ENCODE measurements around the gene ETV5.
A peak's percentile ranks its signal among the peaks of the same experiment; 100 is the strongest.
"Not testable (repeated sequence)": the region's sequence is repeated elsewhere in the genome, so short reads cannot be mapped to it uniquely, and the experiment has no call there.

The ETV5 gene

GRCh38 chr3:186067360-186068242 is 41.3 kb downstream of the ETV5 start:
- no peak for DNase-seq (ENCODE audit: low spot score)

DNA sequence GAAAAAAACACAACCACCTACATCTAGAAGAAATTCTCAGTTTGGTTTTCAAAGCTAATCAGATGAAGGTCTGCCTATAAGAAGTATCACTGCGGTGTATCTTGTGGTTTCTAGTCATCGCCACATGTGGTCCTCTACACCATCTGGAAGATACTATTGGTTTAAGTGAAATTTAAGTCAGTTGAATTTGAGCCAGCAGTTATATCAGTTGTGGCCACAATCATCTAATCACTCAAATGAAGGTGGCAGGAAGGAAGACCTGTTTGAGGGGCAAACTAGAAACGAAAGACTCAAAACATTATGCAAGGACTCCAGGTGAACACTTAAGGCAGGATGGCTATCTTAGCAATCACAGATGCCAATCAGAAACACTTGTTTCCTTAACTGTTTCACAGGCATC is 48.7 kb downstream of the ETV5 start:
- no peak for DNase-seq (ENCODE audit: low spot score)

- DNase-seq (ENCODE audit: low spot score), result no peak
Measured at GRCh38 chr3:186059192-186059591, 49.7 kb downstream of the ETV5 start.

GRCh38 chr3:186058225-186058624 is 50.7 kb downstream of the ETV5 start:
- no peak for DNase-seq (ENCODE audit: low spot score)

- DNase-seq (ENCODE audit: low spot score), result no peak
Measured at GRCh38 chr3:186057594-186057993, 51.3 kb downstream of the ETV5 start.

- no peak for DNase-seq (ENCODE audit: low spot score)
Measured at GRCh38 chr3:186054792-186055352, 54.0 kb downstream of the ETV5 start.

GRCh38 chr3:186053954-186054791 is 54.7 kb downstream of the ETV5 start:
- DNase-seq (ENCODE audit: low spot score), result no peak

DNA sequence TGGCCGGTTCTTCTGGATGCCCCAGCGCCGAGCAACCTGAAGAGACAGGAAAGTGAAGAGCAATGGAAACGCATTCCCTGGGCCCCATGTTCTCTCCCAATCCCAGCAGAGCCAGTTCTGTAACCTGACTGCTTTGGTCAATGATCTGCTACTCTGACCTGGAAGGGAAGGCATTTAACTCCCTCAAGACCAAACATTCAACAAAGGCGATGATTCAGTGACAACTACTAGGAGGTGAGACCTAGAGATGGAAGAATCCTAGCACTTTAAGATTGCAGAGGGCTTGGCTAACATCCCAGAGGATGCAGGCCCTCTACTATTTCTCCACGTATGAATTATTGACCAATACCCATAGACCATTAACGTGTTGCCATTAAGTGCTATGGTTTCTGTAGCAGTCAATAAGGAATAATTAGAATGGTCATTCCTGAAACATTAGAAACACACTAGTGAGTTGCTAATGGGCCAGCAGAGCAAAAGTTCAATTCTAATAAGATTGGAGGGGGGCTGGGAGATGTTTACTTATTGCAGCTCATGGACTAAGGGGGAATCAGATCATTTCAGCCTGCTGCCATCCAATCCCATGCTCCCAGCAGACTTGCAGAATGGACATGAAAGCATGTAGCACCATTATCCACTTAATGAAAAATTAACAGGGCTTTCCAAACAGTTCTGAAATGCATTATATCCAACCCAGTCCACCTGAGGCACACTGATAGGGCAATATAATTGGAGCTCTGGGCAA is 56.6 kb downstream of the ETV5 start:
- no peak for DNase-seq (ENCODE audit: low spot score)

DNA sequence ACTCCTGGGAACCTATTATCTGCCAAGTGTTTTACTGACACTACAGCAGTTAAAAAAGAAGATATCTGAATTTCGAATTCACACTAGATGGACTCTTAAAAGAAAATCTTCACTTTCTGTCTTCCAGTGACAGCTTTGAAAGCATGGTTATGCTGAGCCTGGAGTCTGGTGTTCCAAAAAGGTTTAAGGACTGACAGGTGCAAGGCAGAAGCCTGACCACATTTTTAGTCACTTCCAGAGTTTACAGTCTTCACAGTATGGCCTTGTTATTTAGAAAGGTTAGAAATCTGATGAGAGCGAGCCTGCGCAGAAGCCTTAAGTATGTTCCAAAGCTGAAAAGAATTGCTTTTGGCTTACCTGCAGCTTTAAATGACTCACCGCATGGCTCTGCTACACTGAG is 59.9 kb downstream of the ETV5 start:
- DNase-seq (ENCODE audit: low spot score), result no peak

GRCh38 chr3:186048119-186048518 is 60.8 kb downstream of the ETV5 start:
- DNase-seq (ENCODE audit: low spot score), result no peak

GRCh38 chr3:186046838-186047237 is 62.1 kb downstream of the ETV5 start:
- peak; percentile 31 for DNase-seq (ENCODE audit: low spot score)

- peak; percentile 94 for DNase-seq (ENCODE audit: low spot score)
Measured at GRCh38 chr3:186044968-186045367, 63.9 kb downstream of the ETV5 start.

GRCh38 chr3:186044427-186044826 is 64.5 kb downstream of the ETV5 start:
- DNase-seq (ENCODE audit: low spot score), result peak; percentile 12

- no peak for DNase-seq (ENCODE audit: low spot score)
Measured at GRCh38 chr3:186042521-186043202, 66.2 kb downstream of the ETV5 start.

- DNase-seq (ENCODE audit: low spot score), result no peak
Measured at GRCh38 chr3:186042036-186042435, 66.9 kb downstream of the ETV5 start.

DNA sequence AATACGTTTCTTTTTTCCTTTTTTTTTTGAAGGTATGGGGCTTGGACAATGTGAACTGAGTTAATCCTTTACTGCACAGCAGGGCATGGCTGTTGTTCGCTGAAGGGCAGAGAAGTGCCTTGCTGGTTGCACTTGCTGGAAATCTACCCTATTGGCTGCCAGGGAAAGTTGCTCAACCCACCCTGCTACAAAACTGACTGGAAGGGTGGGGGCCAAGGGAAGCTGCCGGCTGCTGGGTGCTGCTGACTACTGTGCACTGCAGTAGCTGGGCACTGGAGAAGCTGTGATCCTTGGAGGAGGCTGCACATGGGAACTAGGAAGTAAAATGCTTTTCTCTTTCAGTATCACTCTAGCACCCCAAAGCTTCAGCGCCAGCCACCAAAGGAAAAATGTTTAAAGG is 70.5 kb downstream of the ETV5 start:
- no peak for DNase-seq (ENCODE audit: low spot score)

DNA sequence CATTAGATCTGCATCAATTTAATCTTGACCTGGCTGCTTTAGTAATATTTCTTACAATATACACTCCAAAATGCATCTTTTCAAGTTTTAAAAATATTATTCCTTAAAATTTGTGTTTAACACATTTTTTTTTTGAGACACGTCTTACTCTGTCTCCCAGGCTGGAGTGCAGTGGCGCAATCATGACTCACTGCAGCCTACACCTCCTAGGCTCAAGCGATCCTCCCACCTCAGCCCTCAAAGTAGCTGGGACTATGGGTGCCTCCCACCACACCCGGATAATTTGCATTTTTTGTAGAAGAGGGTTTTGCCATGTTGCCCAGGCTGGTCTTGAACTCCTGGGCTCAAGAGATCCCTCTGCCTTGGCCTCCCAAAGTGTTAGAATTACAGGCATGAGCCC is 73.6 kb downstream of the ETV5 start:
- no peak for DNase-seq (ENCODE audit: low spot score)

DNA sequence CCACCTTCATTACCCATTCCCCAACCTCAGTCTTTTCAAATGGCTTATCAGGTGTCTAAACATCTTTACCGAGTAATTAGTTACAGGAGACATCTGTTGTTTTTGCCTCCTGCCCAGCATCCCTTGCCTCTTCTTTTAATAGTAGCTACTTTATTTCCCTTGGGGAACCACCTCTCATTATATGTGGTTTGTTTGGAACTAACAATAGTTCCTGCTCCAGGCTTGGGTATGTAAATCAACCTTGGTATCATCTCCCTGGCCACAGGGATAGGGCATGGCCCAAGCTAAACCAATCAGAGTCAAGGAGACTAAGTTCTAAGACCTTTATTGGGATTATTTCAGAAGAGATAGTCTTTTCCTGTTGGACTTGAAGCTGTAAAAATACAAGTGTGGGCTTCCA is 76.6 kb downstream of the ETV5 start:
- DNase-seq (ENCODE audit: low spot score), result no peak

GRCh38 chr3:186025993-186026392 is 82.9 kb downstream of the ETV5 start:
- not testable (repeated sequence) for DNase-seq (ENCODE audit: low spot score)

GRCh38 chr3:186025161-186025560 is 83.7 kb downstream of the ETV5 start:
- DNase-seq (ENCODE audit: low spot score), result no peak

DNA sequence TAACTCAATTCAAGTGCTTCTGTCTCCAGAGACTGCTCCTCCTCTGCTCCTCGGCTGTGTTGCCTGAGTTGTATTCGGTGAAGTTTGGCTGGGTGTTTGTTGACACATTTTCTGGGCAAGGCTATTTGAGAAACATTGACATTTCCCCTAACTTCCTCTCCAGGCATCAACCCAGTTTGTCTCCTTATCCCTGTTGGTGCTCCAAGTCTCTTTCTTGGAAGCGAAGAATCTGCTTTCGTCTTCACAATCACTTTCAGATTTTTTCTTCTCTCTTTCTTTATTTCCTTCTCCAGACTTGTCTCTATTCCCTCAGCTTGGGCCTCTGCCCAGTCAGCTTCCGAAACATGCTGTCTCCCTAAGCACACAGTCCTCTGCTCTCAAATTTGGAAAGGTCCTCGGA is 84.7 kb downstream of the ETV5 start:
- DNase-seq (ENCODE audit: low spot score), result no peak

- DNase-seq (ENCODE audit: low spot score), result no peak
Measured at GRCh38 chr3:186022931-186023330, 86.0 kb downstream of the ETV5 start.

Measured in COLO829 (cell line).